Adipose tissue (tissue), 3 donors: Measurements from ENCODE around the gene TBC1D17. TPM values are rescaled to one million over a fixed set of nuclear protein-coding genes. Genes with fewer than 3 reads are reported as not detected.

ENCODE experiments used
- H3K27ac ChIP-seq: one replicate; pipeline ENCODE4 v1.5.1; 2013; ENCODE audit warnings: low read depth, low read length
- WGBS, 3 donors: extraction: QIAGEN DNeasy Blood & Tissue Kit; methylation state at CpG; one replicate each; pipeline ENCODE4 v1.1.7; 2013; 5-methylcytosine and 5-hydroxymethylcytosine counted together
- polyA plus RNA-seq, 3 donors: library from polyadenylated mRNA; stranded (reverse); fragments of 200-250 nt; gene quantifications; one replicate each; pipeline ENCODE4 v1.2.3, GENCODE V29; 2013
- donor health status: healthy with polysubstance abuse.
- donor health status: Bipolar disorder and iron deficiency.
- donor health status: healthy.

TBC1D17 gene
- 10 to 100 TPM; 35.7 to 46.6 (median 37.0) TPM for polyA plus RNA-seq

- WGBS, 3 donors, result 0% methylated on average over 61 of the region's 61 CpGs
- peak within 1 kb of the TSS; percentile 82 for H3K27ac ChIP-seq
Measured at GRCh38 chr19:49877020-49877878, at the start of gene TBC1D17, which contains the start of gene AKT1S1. TSS of gene TBC1D17 (plus strand) at chr19:49877702. CDS start at chr19:49877724, 22 bp downstream. TSS of gene AKT1S1 (minus strand) at chr19:49877355. CDS start at chr19:49873295, 4,060 bp downstream.

GRCh38 chr19:49829200-49829599 is 48.3 kb upstream of the TBC1D17 start:
- no peak overlapping the region for H3K27ac ChIP-seq
- 92 to 95% (median 95%) methylated on average over 8 of the region's 8 CpGs for WGBS, 3 donors

DNA sequence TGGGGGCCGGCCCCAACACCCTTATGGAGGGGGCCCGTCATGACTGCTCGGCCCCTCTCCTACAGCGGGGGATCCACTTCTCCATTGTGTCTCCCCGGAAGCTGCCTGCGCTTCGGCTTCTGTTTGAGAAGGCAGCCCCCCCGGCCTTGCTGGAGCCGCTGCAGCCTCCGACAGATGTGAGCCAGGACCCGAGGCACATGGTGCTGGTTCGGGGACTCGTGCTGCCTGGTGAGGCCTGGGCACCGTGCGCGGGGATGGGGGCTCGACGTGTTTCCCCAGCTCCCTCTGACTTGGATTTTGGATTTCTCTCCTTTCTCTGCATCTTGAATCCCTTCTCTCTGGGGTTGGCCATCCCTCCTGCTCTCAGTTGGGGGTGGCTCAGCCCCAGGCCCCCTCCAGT is 47.8 kb upstream of the TBC1D17 start:
- H3K27ac ChIP-seq, result no peak overlapping the region
- 94 to 95% (median 94%) methylated on average over 13 to 18 of the region's 18 CpGs for WGBS, 3 donors

DNA sequence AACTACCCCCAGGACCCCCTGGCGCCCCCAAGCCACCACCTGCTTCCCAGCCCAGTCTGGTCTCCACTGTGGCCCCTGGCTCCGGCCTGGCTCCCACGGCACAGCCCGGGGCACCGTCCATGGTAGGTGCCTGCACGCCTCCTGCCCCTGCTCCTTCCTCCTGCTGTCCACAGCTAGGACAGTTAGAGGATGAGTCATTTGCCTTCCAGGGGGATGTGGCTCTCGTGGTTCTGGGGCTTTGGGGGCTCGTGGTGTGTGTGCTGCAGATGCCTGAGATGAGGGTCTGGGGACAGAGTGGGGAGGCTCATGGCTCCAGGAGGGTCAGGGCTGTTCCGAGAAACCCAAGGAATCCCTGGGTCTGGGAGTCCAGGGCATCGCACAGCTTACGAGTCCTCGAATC is 46.7 kb upstream of the TBC1D17 start:
- no peak overlapping the region for H3K27ac ChIP-seq
- WGBS, 3 donors, result 81 to 94% (median 86%) methylated on average over 12 of the region's 12 CpGs

- H3K27ac ChIP-seq, result no peak overlapping the region
- 79 to 95% (median 84%) methylated on average over 8 of the region's 8 CpGs for WGBS, 3 donors
Measured at GRCh38 chr19:49831592-49831991, 45.9 kb upstream of the TBC1D17 start.

- H3K27ac ChIP-seq, result no peak overlapping the region
- 50 to 78% (median 58%) methylated on average over 9 of the region's 9 CpGs for WGBS, 3 donors
Measured at GRCh38 chr19:49832556-49832955, 44.9 kb upstream of the TBC1D17 start.

- 87 to 97% (median 92%) methylated on average over 7 of the region's 7 CpGs for WGBS, 3 donors
- H3K27ac ChIP-seq, result no peak overlapping the region
Measured at GRCh38 chr19:49833599-49833998, 43.9 kb upstream of the TBC1D17 start.

DNA sequence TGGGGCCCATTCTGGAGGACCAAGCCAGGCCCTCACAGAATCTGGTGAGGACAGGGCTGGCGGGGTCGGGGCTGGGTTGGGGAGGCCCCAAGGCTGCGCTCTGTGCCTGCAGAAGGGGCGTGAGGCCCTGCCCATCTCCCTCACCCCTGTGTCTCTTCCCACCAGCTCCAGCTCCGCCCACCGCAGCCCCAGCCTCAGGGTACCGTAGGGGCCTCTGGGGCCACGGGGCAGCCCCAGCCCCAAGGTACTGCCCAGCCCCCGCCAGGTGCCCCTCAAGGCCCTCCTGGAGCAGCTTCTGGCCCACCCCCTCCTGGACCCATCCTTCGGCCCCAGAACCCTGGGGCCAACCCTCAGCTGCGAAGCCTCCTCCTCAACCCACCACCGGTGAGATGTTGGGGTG is 41.9 kb upstream of the TBC1D17 start:
- H3K27ac ChIP-seq, result no peak overlapping the region

GRCh38 chr19:49836176-49837008 is 41.1 kb upstream of the TBC1D17 start:
- no peak overlapping the region for H3K27ac ChIP-seq
- 95% methylated on average over 20 of the region's 20 CpGs for WGBS, 3 donors

More for the DNA sequence above, 41.9 kb upstream of the TBC1D17 start:
- 93 to 98% (median 95%) methylated on average over 9 to 12 of the region's 12 CpGs for WGBS, 3 donors

- WGBS, 3 donors, result 85 to 88% (median 88%) methylated on average over 5 of the region's 5 CpGs
- H3K27ac ChIP-seq, result no peak overlapping the region
Measured at GRCh38 chr19:49837009-49837310, 40.5 kb upstream of the TBC1D17 start.

GRCh38 chr19:49837425-49837824 is 40.1 kb upstream of the TBC1D17 start:
- no peak overlapping the region for H3K27ac ChIP-seq
- 95 to 98% (median 97%) methylated on average over 9 of the region's 9 CpGs for WGBS, 3 donors

DNA sequence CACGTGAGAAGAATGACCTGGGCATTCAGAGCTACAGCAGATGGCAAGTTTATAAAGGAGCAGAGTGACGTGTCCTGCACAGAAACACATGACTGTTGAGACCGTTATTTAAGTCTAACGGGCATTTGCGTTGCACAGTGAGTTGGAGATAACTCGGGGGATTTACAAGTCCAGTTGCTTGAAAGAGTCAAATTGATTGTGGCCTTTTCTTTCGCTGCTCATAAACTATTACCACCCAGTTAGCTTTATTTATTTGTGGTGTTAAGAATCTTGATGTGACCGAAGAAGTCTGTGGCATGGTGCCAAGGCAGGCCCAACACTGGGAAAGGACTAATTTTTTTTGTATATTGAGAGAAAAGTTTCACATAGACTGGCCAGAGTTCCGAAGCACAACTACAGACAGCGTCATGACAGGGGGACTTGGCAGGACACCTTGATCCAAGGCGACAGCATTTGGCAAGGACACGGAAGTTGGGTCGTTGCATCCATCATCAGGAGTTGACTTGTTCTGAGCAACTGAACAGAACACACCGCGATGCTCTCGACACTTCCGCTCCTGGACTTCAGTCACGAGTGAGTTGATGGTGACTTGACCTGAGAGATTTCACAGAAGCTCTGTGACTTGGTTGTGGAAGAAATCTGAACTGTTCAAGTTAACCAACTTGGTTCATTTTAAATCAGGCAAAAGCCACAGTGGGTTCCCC is 38.5 kb upstream of the TBC1D17 start:
- no peak overlapping the region for H3K27ac ChIP-seq
- 88 to 95% (median 93%) methylated on average over 18 of the region's 18 CpGs for WGBS, 3 donors

- WGBS, 3 donors, result 91 to 95% (median 93%) methylated on average over 11 of the region's 11 CpGs
- H3K27ac ChIP-seq, result no peak overlapping the region
Measured at GRCh38 chr19:49839713-49840112, 37.8 kb upstream of the TBC1D17 start.

GRCh38 chr19:49840321-49840720 is 37.2 kb upstream of the TBC1D17 start:
- H3K27ac ChIP-seq, result no peak overlapping the region
- WGBS, 3 donors, result 85 to 94% (median 91%) methylated on average over 11 of the region's 11 CpGs

DNA sequence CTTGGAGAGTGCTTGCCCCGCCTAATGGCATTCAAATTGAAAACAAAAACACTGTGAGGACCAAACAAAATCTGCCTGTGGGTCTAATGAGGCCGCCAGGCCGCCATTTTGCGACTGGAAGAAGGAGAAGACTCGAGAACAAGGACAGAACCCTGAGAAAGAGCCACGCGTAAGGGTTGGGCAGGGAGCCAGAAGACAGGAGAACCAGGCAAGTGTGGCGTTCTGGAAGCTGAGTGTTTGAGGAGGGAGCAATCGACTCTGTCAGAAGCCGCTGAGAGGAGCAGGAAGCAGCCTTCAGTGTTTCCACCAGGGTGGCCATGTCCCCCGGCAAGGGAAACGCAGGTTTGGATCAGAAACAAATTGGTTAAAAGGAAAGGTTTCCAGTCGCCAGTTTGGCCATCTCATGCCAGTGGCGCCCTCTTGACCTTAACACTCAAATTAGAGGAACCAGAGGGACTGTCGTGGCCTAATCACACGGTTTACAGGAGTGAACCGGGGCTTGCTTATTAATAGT is 36.7 kb upstream of the TBC1D17 start:
- no peak overlapping the region for H3K27ac ChIP-seq
- WGBS, 3 donors, result 85 to 90% (median 88%) methylated on average over 17 of the region's 17 CpGs

GRCh38 chr19:49843265-49843664 is 34.2 kb upstream of the TBC1D17 start:
- H3K27ac ChIP-seq, result no peak overlapping the region
- 87 to 90% (median 89%) methylated on average over 3 of the region's 3 CpGs for WGBS, 3 donors

DNA sequence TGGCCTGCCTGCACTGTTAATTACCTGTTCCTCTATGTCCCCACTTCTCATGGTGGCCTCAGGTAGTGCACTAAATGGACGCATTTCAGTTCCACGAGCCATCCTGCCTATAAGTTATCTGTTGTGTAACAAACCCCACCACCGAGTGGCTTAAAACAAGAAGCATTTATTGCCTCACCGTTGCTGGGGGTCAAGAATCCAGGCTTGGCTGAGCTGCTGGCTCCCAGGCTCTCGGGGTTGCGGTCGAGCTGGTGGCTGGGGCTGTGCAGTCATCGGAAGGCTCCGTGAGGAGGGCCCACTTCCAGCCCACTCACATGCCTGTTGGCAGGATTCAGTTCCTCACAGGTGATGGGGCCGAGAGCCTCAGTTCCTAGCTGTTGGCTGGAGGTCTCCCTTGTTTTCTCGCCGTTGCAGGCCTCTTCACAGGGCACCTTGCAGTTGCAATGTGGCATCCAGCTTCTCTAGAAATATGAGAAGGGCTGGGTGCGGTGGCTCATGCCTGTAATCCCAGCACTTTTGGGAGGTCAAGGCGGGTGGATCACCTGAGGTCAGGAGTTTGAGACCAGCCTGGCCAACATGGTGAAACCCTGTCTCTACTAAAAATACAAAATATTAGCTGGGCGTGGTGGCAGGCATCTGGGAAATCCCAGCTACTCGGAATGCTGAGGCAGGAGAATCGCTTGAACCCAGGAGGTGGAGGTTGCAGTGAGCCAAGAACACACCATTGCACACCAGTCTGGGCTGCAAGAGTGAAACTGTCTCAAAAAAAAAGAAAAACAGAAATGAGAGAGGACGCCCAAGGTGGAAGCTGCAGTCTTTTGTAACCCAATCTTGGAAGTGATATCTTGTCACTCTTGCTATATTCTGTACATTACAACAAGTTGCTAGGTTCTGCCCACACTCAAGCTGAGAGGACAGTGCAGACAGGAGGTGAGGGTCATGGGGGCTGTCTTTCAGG is 33.1 kb upstream of the TBC1D17 start:
- 60 to 89% (median 66%) methylated on average over 18 of the region's 18 CpGs for WGBS, 3 donors

DNA sequence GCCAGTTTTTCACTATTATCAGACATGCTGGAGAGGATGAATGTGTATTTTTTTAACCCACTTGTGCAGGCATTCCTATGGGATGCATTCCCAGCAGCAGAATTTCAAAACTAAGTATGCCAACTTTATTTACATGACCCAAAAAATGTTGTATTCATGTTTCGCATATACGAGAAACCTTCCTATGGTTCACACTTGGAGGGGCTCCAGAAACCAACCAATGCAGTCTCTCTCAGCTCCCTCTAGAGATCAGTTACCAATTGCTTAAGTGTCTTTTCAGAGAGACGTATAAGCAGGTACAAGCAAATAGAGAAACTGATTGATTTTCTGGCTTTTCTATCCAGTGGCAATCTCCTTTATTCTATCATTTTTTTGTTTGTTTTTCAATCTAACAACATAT is 32.1 kb upstream of the TBC1D17 start:
- 50 to 59% (median 56%) methylated on average over 3 of the region's 3 CpGs for WGBS, 3 donors
- no peak overlapping the region for H3K27ac ChIP-seq

More for the DNA sequence above, 33.1 kb upstream of the TBC1D17 start:
- no peak overlapping the region for H3K27ac ChIP-seq
